ENCODE measurements around the gene OSBPL2.
A peak's percentile ranks its signal among the peaks of the same experiment; 100 is the strongest.

The OSBPL2 gene

DNA sequence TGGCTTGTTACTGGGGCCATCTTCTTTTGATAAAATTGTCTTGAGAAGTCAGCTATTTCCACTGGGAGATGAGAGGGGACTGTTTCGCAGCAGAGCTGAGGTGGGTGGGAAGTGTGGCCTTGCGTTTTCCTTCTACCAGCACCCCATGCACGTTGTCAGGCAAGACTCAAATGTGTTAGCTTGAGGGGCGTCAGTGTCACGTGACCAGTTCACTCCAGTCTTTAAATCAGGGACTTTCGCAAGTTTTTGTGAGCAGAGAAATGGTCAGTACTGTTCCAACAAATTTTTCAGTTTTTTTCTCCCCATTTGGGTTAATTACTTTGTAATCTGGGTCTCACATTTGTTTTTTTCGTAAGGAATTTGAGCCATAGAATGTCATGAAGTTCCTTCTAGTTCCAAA lies 43.8 kb downstream of the OSBPL2 start (continued):
- TF ChIP-seq ZBTB10 (tag by site-specific recombination; IDR thresholded peaks at IDR 0.05) (no peak), GLI2 (tag by site-specific recombination; IDR thresholded peaks at IDR 0.05; ENCODE audit: borderline replicate concordance, low read depth) (no peak), ZNF184 (tag by site-specific recombination; IDR thresholded peaks at IDR 0.05) (no peak), ZNF416 (tag by site-specific recombination; IDR thresholded peaks at IDR 0.05) (no peak)

- POLR2A ChIA-PET: no interaction called here
- H3K36me3 ChIP-seq (ENCODE audit: control insufficient read depth in 2 of 2, insufficient read depth in 1 of 2, low read length in 2 of 2): peaks cover 12 to 90% of the 10 kb centered on the region in 2 experiments; a peak in 2 of 3 replicates
- H3K27ac ChIP-seq (ENCODE audit: extremely low read depth, low read depth, low read length): no peak overlapping the region
- H3K4me3 ChIP-seq (ENCODE audit: low read depth, low read length): no peak overlapping the region
- no peaks in the 10 kb centered on the region for H3K4me1 ChIP-seq (ENCODE audit: control insufficient read depth, insufficient read depth, low read length)
- TF ChIP-seq ZNF792 (tag by site-specific recombination; IDR thresholded peaks at IDR 0.05) (no peak), YY1 (tag by site-specific recombination; IDR thresholded peaks at IDR 0.05) (no peak), WT1 (tag by site-specific recombination; IDR thresholded peaks at IDR 0.05) (no peak), BCL11B (tag by site-specific recombination; IDR thresholded peaks at IDR 0.05; ENCODE audit: low read depth) (no peak), ZNF132 (tag by site-specific recombination; IDR thresholded peaks at IDR 0.05; ENCODE audit: borderline replicate concordance) (no peak), ZNF138 (tag by site-specific recombination; IDR thresholded peaks at IDR 0.05; ENCODE audit: borderline replicate concordance) (no peak), KLF8 (tag by site-specific recombination; IDR thresholded peaks at IDR 0.05) (no peak), ZNF211 (tag by site-specific recombination; IDR thresholded peaks at IDR 0.05; ENCODE audit: low read depth) (no peak), EGR2 (tag by site-specific recombination; IDR thresholded peaks at IDR 0.05; ENCODE audit: low read depth) (no peak), ZNF449 (tag by site-specific recombination; IDR thresholded peaks at IDR 0.05) (no peak), ZNF558 (tag by site-specific recombination; IDR thresholded peaks at IDR 0.05) (no peak), ZNF2 (tag by site-specific recombination; IDR thresholded peaks at IDR 0.05) (no peak), ZNF677 (tag by site-specific recombination; IDR thresholded peaks at IDR 0.05) (no peak), ZNF776 (tag by site-specific recombination; IDR thresholded peaks at IDR 0.05; ENCODE audit: borderline replicate concordance) (no peak), ZBTB21 (tag by site-specific recombination; IDR thresholded peaks at IDR 0.05) (no peak)
- no peaks in the 10 kb centered on the region for H3K9me3 ChIP-seq (ENCODE audit: control insufficient read depth, insufficient read depth, low read depth, low read length)
- CTCF ChIA-PET: interaction anchor here (1.9 kb wide), 1 partner anchor 100 kb away, joined by 5 read pairs; no protein-coding TSS in a partner anchor
Measured at GRCh38 chr20:62282877-62283503, 44.7 kb downstream of the OSBPL2 start.

DNA sequence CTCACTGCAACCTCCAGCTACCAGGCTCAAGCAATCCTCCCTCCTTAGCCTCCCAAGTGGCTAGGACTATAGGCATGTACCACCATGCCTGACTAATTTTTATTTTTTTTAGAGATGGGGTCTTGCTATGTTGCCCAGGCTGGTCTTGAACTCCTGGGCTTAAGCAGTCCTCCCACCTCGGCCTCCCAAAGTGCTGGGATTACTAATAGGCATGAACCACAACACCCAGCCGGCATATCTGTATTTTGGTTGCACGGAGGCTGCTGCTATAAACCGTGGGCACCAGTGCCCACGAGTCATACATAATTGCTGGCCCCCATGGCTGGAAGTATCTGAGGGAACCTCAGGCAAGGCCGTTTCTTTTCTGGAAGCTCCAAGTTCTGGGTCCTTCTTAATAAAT lies 46.1 kb downstream of the OSBPL2 start:
- Histone ChIP-seq H3K27ac (ENCODE audit: extremely low read depth, low read depth, low read length) (no peak overlapping the region), H3K4me1 (ENCODE audit: control insufficient read depth, insufficient read depth, low read length) (no peaks in the 10 kb centered on the region), H3K4me3 (ENCODE audit: low read depth, low read length) (no peak overlapping the region), H3K36me3 (ENCODE audit: control insufficient read depth in 2 of 2, insufficient read depth in 1 of 2, low read length in 2 of 2) (peaks cover 13 to 90% of the 10 kb centered on the region in 2 experiments; a peak in 2 of 3 replicates), H3K9me3 (ENCODE audit: control insufficient read depth, insufficient read depth, low read depth, low read length) (no peaks in the 10 kb centered on the region)
- ChIA-PET CTCF (interaction anchor here (1.9 kb wide), 1 partner anchor 98 kb away, joined by 5 read pairs; no protein-coding TSS in a partner anchor), POLR2A (no interaction called here)
- TF ChIP-seq ZNF121 (tag by site-specific recombination; IDR thresholded peaks at IDR 0.05) (peak; percentile 96), ZNF621 (tag by site-specific recombination; IDR thresholded peaks at IDR 0.05) (no peak), ZFHX2 (tag by site-specific recombination; conservative IDR thresholded peaks at IDR 0.05) (peak; percentile 40; the same call in 1 of the 2 replicates), EGR2 (tag by site-specific recombination; IDR thresholded peaks at IDR 0.05; ENCODE audit: low read depth) (peak; percentile 42; the same call in 1 of the 2 replicates)

Data from HEK293 (cell line).